ENCODE results near the gene NXN.
"Not testable (repeated sequence)": the region's sequence is repeated elsewhere in the genome, so short reads cannot be mapped to it uniquely, and the experiment has no call there.

The NXN gene

GRCh38 chr17:760371-760770 lies 219.2 kb downstream of the NXN start:
- DNase-seq (ENCODE audit: extremely low spot score): no peak
- CTCF ChIA-PET: interaction anchor here (0.7 to 0.8 kb wide), 2 partner anchors 8 to 9 kb away, joined by 3 read pairs; partner anchors contain the start of gene GEMIN4

GRCh38 chr17:759964-760363 lies 219.6 kb downstream of the NXN start:
- POLR2A ChIA-PET: no interaction called here

More at GRCh38 chr17:760371-760770, 219.2 kb downstream of the NXN start:
- no peak for TF ChIP-seq CTCF (IDR thresholded peaks at IDR 0.05; ENCODE audit: control extremely low read depth, extremely low read depth, low read depth, missing control alignments)
- POLR2A ChIA-PET: no interaction called here

GRCh38 chr17:756010-756567 lies 223.5 kb downstream of the NXN start:
- DNase-seq (ENCODE audit: extremely low spot score); POLR2A ChIA-PET; CTCF ChIA-PET: not testable (repeated sequence)

More at GRCh38 chr17:759964-760363, 219.6 kb downstream of the NXN start:
- DNase-seq (ENCODE audit: extremely low spot score): no peak
- CTCF ChIA-PET: interaction anchor here (0.7 kb wide), 1 partner anchor 9 kb away, joined by 3 read pairs; no protein-coding TSS in a partner anchor
- TF ChIP-seq CTCF (IDR thresholded peaks at IDR 0.05; ENCODE audit: control extremely low read depth, extremely low read depth, low read depth, missing control alignments): no peak

GRCh38 chr17:755319-755961 lies 224.1 kb downstream of the NXN start:
- CTCF ChIA-PET: interaction anchor here (0.9 to 1.4 kb wide), 3 partner anchors 11 to 343 kb away, joined by 3 to 4 read pairs (median 4); no protein-coding TSS in a partner anchor
- POLR2A ChIA-PET; DNase-seq (ENCODE audit: extremely low spot score): not testable (repeated sequence)

- TF ChIP-seq CTCF (IDR thresholded peaks at IDR 0.05; ENCODE audit: control extremely low read depth, extremely low read depth, low read depth, missing control alignments): no peak
- ChIA-PET CTCF (interaction anchor here (0.8 to 2.0 kb wide), 12 partner anchors 8 to 341 kb away, joined by 3 to 10 read pairs (median 4); partner anchors contain the start of genes TIMM22 and VPS53), POLR2A (interaction anchor here (0.5 to 0.6 kb wide), 2 partner anchors 26 to 59 kb away, joined by 5 to 10 read pairs; no protein-coding TSS in a partner anchor)
- no peak for DNase-seq (ENCODE audit: extremely low spot score)
Observed at GRCh38 chr17:753418-753817, 226.2 kb downstream of the NXN start.

GRCh38 chr17:752620-753219 lies 226.9 kb downstream of the NXN start:
- POLR2A ChIA-PET: interaction anchor here (0.6 kb wide), 1 partner anchor 26 kb away, joined by 5 read pairs; no protein-coding TSS in a partner anchor
- DNase-seq (ENCODE audit: extremely low spot score): peak; percentile 49

More at GRCh38 chr17:752620-753219, 226.9 kb downstream of the NXN start:
- CTCF ChIA-PET: interaction anchor here (0.8 to 2.0 kb wide), 19 partner anchors 8 to 341 kb away, joined by 3 to 10 read pairs (median 3); partner anchors contain the start of genes GLOD4, MRM3, TIMM22 and VPS53
- no peak for TF ChIP-seq CTCF (IDR thresholded peaks at IDR 0.05; ENCODE audit: control extremely low read depth, extremely low read depth, low read depth, missing control alignments)
